HCEC 1CT (cell line): ENCODE data around the gene DHRS7.
"Not testable (repeated sequence)": the region's sequence is repeated elsewhere in the genome, so short reads cannot be mapped to it uniquely, and the experiment has no call there.

Experiments used
- DNase-seq: peaks from one replicate; pipeline ENCODE4 v3.0.0-alpha.2; 2017

DHRS7 gene

DNA sequence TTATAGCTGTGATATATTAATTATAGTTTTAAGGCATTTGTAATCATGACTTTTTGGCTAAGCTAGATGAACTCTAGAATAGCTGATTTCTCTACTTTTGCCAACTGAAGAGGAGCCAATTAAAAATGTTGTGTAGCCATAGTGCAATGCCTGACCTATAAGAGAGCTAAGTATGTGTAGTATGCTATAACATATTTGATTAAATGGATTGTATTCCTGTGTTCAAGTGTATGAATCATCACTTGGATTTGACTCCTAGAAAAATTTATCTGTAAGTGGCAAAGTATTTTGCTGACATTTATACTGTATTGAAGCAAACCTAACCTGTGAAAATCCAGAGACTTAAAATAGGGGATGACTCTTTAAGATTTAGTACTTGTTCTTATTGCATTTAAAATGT lies 39.3 kb downstream of the DHRS7 start:
- DNase-seq: no peak

- peak; percentile 43 for DNase-seq
Observed at GRCh38 chr14:60116181-60116580, 49.0 kb downstream of the DHRS7 start.

GRCh38 chr14:60114881-60115280 lies 50.3 kb downstream of the DHRS7 start:
- DNase-seq: no peak

DNA sequence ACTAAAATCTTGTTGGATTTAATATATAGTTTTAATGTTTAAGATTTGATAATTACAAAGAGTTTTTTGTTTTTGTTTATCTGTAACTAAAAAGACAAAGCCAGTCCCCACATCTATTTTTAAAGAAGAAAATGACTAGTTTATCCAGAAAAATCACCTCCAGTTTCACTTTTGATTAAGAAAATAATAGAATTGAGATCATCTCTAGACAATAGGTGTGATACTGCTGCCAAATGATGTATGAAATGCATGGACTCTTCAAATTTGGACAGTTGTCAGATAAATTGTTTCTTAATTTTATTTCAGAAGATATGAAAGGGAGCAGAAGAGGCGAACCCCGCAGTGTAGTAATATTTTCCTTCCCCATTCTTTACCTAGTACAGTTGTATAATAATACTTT lies 53.5 kb downstream of the DHRS7 start:
- DNase-seq: no peak

DNA sequence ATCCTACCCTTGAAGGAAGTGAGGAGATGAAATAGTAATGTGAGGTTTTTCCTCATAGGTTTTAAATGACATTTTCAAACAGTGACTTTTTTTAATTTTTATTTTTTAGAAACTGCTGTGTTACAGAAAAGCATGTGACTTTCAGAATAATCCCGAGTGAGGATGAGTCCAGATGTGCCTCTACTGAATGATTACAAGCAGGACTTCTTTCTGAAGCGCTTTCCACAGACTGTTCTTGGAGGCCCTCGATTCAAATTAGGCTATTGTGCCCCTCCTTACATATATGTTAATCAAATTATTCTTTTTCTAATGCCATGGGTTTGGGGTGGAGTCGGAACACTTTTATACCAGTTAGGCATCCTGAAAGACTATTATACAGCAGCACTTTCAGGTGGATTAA lies 57.7 kb downstream of the DHRS7 start:
- no peak for DNase-seq

DNA sequence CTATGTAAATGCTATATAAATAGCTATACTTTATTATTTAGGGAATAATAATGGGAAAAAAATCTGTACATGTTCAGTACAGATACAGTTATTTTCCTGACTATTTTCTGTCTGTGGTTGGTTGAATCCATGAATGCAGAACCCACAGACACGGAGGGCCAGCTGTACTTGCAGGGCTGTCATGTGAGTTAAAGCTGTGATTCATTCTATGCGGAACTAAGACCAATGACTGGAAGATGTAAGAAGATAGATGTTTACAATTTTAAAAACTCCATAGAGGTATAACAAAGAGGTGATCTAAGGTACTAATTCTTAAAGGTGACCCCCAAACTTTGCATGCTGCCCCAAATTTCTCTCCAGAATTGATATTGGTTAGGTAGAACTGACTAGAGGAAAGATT lies 58.9 kb downstream of the DHRS7 start:
- DNase-seq: peak; percentile 81

DNA sequence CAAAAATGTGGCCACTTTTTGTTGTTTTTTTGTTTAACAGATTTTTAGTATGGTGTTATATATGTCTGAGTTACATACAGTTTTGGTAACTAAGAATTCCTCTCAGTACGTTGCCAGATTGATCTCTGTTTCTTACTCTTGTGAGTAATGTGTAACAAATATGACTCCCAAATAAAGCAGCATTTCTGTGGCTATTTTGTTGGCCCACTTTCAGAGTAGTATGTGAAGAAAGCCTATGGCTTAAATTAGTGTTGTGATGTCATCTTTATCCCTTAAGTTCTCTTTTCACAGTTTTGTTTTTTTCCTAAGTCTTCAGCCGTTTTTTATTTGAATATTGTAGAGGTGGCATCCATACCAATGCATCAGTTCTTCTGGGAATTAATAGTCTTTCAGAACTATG lies 62.8 kb downstream of the DHRS7 start:
- peak; percentile 90 for DNase-seq

DNA sequence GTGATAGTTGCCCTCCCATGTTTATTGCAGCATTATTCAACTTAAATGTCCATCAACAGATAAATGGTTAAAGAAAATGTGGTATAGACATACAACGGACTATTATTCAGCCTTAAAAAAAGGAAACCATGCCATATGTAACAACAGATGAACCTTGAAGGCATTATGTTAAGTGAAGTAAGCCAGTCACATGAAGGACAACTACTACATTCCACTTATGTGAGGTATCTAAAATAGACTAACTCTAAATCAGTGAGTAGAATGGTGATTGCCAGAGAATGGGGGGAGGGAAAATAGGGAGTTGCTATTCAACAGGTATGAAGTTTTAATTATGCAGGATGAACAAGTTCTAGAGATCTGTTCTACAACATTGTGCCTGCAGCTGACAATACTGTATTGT lies 63.4 kb downstream of the DHRS7 start:
- peak; percentile 40 for DNase-seq

GRCh38 chr14:60099855-60100254 lies 65.3 kb downstream of the DHRS7 start:
- not testable (repeated sequence) for DNase-seq

- DNase-seq: no peak
Observed at GRCh38 chr14:60097974-60098373, 67.2 kb downstream of the DHRS7 start.

- peak; percentile 90 for DNase-seq
Observed at GRCh38 chr14:60095781-60096450, 69.3 kb downstream of the DHRS7 start.

DNA sequence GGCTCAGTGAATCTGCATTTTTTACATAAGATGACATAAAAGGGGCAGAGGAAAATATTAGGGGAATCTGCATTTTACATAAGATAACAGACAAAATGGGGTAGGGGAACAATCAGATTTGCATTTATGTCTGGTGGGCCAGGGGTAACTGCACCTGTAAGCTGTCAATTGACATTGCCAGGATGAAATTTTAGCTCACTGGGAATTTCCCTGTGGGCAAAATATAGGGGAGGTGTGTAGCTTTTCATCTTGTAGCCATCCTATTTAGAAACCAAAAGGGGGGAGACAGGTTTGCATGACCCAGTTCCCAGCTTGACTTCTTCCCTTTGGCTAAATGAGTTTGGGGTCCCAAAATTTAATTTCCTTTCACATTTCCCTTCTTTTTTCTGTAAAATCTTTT lies 70.0 kb downstream of the DHRS7 start:
- no peak for DNase-seq

DNA sequence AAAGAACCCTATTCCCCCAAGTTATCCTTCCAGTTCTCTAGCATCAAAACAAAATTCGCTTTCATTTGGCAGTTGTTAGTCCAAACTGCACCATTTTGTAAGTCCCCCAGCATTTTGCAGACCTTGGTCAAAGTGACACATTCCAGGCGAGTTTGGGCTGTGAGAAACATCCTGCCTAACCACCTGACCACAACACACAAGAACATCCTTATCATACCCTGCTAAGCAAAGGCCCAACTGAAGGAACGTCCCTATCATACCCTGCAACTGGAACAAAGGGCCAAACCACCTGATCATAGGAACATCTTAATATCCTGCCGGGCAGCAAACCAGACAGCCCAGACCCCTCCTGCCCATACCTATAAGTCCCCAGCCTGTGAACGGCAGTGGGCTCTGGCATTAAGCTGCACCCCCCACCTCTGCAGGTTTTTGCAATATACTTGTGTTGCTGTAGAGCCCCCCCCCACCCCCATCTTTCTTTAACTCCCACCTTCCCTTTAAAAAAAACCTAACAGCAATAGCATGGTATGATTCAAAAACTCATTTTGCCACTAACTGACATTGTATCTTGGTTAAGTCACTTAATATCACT lies 70.8 kb downstream of the DHRS7 start:
- peak; percentile 73 for DNase-seq
